Neuron (in vitro differentiated cells): ENCODE data around the gene NLGN1.
"Not testable (repeated sequence)": the region's sequence is repeated elsewhere in the genome, so short reads cannot be mapped to it uniquely, and the experiment has no call there.

Experiments
- H2AFZ ChIP-seq: one replicate; pipeline ENCODE4 v1.6.1; 2013; ENCODE audit warnings: low read depth, mild to moderate bottlenecking, inconsistent platforms, low read length, moderate library complexity
- H3K27me3 ChIP-seq: one replicate; pipeline ENCODE4 v1.6.1; 2013; ENCODE audit warnings: low read length; ENCODE audit not compliant: insufficient read depth
- H3K36me3 ChIP-seq: one replicate; pipeline ENCODE4 v1.6.1; 2013; ENCODE audit warnings: low read length; ENCODE audit not compliant: insufficient read depth
- H3K4me1 ChIP-seq: one replicate; pipeline ENCODE4 v1.6.1; 2013; ENCODE audit warnings: low read length; ENCODE audit not compliant: insufficient read depth
- H3K4me3 ChIP-seq: 2 replicates; pipeline ENCODE4 v1.5.1; 2013; ENCODE audit warnings: mild to moderate bottlenecking, low read length, moderate library complexity
- H3K9me3 ChIP-seq: one replicate; pipeline ENCODE4 v1.6.1; 2013; ENCODE audit warnings: low read length

The NLGN1 gene

GRCh38 chr3:174202116-174202515 is 804.6 kb downstream of the NLGN1 start:
- peaks cover 20% of the 10 kb centered on the region for H3K4me1 ChIP-seq
- H2AFZ ChIP-seq: no peak overlapping the region

DNA sequence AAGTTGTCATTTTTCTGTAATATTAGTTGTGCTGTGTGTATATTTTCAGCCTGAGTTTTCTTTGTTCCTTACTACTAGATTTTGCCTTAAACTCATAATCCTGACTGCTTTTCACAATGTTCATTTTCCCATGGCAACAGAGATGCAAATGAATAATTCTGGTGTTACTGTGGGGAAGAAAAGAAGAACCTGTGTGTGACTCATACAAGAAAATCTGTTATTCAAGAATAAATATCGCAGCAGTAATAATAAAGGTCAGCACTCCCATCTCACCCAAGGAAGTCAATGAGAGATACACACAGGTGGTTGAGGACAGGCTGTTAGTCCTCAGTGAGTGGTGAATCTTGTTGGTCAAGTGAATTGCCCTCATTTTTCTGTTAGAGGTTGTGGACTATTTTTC is 805.0 kb downstream of the NLGN1 start:
- no peaks in the 10 kb centered on the region for H3K27me3 ChIP-seq
- H3K36me3 ChIP-seq: no peaks in the 10 kb centered on the region
- no peak overlapping the region for H3K4me3 ChIP-seq
- H3K4me1 ChIP-seq: peaks cover 24% of the 10 kb centered on the region
- no peak overlapping the region for H2AFZ ChIP-seq
- no peaks in the 10 kb centered on the region for H3K9me3 ChIP-seq

More at GRCh38 chr3:174202116-174202515, 804.6 kb downstream of the NLGN1 start:
- Histone ChIP-seq H3K4me3 (no peak overlapping the region), H3K27me3 (no peaks in the 10 kb centered on the region), H3K36me3 (no peaks in the 10 kb centered on the region), H3K9me3 (no peaks in the 10 kb centered on the region)

GRCh38 chr3:174204765-174205164 is 807.2 kb downstream of the NLGN1 start:
- H3K9me3 ChIP-seq: no peaks in the 10 kb centered on the region
- H2AFZ ChIP-seq: no peak overlapping the region
- H3K27me3 ChIP-seq: no peaks in the 10 kb centered on the region
- no peaks in the 10 kb centered on the region for H3K36me3 ChIP-seq
- peaks cover 32% of the 10 kb centered on the region for H3K4me1 ChIP-seq
- H3K4me3 ChIP-seq: no peak overlapping the region

DNA sequence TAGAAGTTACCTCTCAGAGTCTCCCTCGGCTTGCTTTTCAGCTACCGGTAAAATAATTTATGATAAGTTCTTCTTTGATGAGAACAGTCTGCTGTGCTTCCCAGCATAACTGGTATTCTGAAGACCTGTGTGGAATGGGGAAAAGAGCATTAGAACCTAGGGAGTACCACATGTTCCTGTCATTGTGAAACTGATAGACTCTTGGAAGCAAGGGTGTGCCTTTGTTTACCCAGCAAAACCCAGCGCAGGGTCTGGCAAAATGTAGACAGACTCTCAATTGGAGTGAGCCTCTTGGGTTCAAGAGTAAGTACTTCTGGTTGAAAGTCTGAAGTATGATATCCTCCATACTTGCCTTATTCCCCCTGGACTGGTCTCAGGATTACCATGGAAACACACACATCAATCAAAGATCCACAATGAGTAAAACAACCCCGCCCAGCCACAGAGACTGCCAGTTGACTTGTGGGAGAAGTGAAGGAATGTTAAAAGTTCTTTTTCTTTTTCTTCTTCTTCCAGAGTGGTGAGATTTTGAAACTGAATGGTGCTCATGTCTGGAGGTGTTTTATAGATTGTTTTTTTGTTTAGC is 809.2 kb downstream of the NLGN1 start:
- Histone ChIP-seq H3K4me3 (no peak overlapping the region), H2AFZ (no peak overlapping the region), H3K36me3 (no peaks in the 10 kb centered on the region), H3K9me3 (no peaks in the 10 kb centered on the region), H3K27me3 (no peaks in the 10 kb centered on the region), H3K4me1 (peaks cover 29% of the 10 kb centered on the region)

DNA sequence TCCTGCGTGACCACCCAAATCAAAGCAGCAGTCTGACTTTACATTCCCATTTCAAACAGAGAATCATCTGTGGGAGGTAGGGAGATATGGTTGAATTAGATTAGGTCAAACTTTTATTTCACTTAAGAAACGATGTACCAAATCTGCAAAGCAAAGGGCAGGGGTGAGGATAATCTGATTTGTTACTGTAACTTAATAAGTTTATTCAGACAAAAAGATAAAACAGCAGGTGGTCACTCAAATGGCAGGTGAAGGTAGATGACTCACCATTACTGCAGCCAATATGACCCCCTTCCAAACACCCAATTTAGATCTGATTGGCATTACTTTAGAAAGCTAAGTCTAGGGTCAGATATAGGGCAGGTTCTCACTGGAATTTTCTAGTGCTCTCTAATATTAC is 810.6 kb downstream of the NLGN1 start:
- no peak overlapping the region for H3K4me3 ChIP-seq
- no peaks in the 10 kb centered on the region for H3K36me3 ChIP-seq
- H2AFZ ChIP-seq: no peak overlapping the region
- peaks cover 17% of the 10 kb centered on the region for H3K4me1 ChIP-seq
- H3K27me3 ChIP-seq: no peaks in the 10 kb centered on the region
- peaks cover 2% of the 10 kb centered on the region for H3K9me3 ChIP-seq

GRCh38 chr3:174211896-174212295 is 814.4 kb downstream of the NLGN1 start:
- not testable (repeated sequence) for H3K4me3 ChIP-seq, H3K36me3 ChIP-seq, H2AFZ ChIP-seq, H3K9me3 ChIP-seq, H3K27me3 ChIP-seq
- peaks cover 16% of the 10 kb centered on the region for H3K4me1 ChIP-seq

DNA sequence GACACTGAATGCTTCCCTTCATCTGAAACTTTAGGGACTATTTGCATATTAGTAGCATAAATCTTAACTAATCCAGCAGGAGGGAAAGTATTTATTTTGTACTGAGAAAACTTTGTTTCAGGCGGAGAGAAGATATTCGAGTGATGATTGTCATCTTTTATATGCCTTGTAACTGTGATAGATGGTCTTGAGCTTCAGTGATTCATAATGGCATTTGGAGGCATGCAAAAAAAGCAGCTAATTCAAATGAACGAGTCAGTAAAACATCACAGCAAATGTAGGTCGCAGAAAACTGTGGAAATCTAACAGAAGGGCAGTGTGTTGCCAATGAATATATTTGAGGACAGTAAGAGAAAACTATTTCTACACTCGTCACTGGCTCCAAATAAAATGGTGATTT is 817.9 kb downstream of the NLGN1 start:
- no peak overlapping the region for H3K4me3 ChIP-seq
- H3K9me3 ChIP-seq: peaks cover 2% of the 10 kb centered on the region
- peaks cover 2% of the 10 kb centered on the region for H3K4me1 ChIP-seq
- H3K36me3 ChIP-seq: no peaks in the 10 kb centered on the region
- H3K27me3 ChIP-seq: no peaks in the 10 kb centered on the region
- H2AFZ ChIP-seq: no peak overlapping the region

DNA sequence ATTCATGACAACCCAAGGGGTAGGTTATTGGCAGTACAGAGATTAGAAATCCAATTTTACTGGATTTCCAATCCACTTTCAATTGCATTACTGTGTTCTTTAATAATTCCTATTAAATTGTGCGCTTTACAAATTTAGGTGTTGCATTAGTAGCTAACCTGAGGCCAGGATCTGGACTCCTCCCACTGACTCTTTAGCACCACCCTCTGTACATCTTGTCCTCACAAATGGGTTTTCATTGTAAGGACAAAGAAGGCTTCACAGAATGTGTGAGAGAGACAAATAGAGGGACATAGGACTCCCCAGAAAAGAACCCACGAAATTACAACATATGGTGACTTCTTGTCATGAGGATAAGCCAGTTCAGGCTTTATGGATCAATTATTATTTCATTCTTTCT is 818.5 kb downstream of the NLGN1 start:
- H3K36me3 ChIP-seq: no peaks in the 10 kb centered on the region
- H3K4me1 ChIP-seq: peaks cover 2% of the 10 kb centered on the region
- H2AFZ ChIP-seq: no peak overlapping the region
- peaks cover 2% of the 10 kb centered on the region for H3K9me3 ChIP-seq
- no peak overlapping the region for H3K4me3 ChIP-seq
- no peaks in the 10 kb centered on the region for H3K27me3 ChIP-seq

DNA sequence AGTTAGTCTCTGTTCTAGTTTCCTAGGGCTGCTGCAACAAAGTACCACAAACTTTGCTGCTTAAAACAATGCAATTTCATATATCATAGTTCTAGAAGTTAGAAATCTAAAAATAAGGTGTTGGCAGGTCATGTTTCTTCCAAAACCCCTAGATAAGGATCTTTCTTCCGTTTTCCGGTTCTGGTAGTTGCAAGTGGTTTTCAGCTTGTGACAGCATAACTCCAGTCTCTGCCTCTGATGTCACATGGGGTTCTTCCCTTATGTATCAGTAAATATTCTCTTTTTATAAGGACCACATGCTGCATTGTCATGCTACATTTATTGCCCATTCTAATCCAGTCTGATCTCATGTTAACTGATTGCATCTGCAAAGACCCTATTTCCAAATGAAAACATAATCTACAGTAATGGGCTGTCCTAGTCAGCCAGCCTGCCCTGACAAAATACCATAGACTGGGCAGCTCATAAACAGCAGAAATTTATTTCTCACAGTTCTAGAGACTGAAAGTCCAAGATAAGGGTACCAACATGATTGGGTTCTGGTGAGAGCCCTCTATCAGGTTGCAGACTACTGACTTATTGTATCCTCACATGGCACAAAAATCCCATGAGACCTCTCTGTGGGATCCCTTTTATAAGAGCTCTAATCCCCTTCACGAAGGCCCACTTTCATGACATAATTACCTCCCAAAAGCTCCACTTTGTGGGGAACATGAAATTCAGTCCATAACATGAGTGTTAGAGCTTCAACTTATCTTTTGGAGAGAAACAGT is 819.6 kb downstream of the NLGN1 start:
- Histone ChIP-seq H3K4me1 (peaks cover 2% of the 10 kb centered on the region), H2AFZ (no peak overlapping the region), H3K9me3 (peaks cover 2% of the 10 kb centered on the region), H3K27me3 (no peaks in the 10 kb centered on the region), H3K4me3 (no peak overlapping the region), H3K36me3 (no peaks in the 10 kb centered on the region)

GRCh38 chr3:174218016-174218415 is 820.5 kb downstream of the NLGN1 start:
- Histone ChIP-seq H3K4me1 (peaks cover 2% of the 10 kb centered on the region), H3K4me3 (no peak overlapping the region), H2AFZ (no peak overlapping the region), H3K27me3 (no peaks in the 10 kb centered on the region), H3K9me3 (no peaks in the 10 kb centered on the region), H3K36me3 (no peaks in the 10 kb centered on the region)

GRCh38 chr3:174219738-174220137 is 822.2 kb downstream of the NLGN1 start:
- Histone ChIP-seq H3K4me3 (no peak overlapping the region), H3K4me1 (peaks cover 2% of the 10 kb centered on the region), H3K9me3 (no peaks in the 10 kb centered on the region), H2AFZ (no peak overlapping the region), H3K36me3 (no peaks in the 10 kb centered on the region), H3K27me3 (no peaks in the 10 kb centered on the region)

DNA sequence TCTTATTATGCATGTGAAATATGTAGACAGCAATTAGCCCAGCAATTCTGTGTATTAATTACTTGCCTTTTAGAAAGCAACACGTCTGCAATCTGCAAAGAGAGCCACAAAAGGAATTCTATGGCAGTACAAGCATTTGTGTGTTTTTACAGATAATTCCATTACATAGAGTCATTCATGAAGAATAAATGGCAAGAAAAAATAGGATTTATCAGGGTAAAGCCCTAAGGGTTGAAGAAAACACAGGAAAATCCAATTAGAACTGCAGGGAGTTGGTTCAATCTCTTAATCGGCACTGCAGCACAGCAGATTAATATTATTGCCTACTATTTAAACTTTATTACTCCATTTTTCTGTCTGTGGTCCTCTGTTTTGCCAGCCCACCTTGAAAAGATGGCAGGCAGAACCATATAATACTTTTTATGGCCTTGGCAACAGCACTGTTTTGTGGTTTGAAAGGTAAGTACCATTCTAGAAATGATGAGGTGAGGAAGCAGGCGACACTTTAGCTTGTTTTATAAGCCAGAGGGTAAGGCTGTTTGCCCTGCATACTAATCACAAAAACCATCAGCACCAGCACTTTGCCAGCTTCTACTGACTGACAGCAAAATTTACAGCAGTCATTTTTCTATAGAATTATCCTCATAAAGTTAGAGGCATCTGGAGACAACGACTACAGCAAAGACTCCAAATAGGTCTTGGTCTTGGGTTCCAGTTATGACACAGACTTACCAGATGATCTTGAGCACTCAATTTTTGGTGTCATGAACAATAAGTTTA is 823.4 kb downstream of the NLGN1 start:
- Histone ChIP-seq H3K4me3 (no peak overlapping the region), H3K4me1 (no peaks in the 10 kb centered on the region), H3K36me3 (no peaks in the 10 kb centered on the region), H3K9me3 (no peaks in the 10 kb centered on the region), H2AFZ (no peak overlapping the region), H3K27me3 (no peaks in the 10 kb centered on the region)

DNA sequence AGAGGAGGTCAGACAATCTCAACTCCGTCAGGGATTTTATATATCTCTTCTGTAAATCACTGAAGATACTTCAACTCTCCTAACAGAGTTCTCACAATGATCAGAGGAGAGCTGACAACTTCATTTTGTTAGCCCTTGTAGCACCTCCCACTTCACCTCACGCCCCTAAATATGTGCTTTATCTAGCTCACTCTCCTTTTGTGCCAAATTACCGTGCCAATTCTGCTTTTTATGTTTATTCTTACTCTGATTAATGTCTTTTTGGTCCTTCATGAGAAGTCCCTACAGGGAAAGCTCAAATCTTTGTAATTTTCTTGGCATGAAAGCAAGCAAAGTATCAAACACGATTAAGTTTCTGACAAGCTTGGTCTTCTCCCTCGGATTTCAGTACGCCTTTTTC is 825.5 kb downstream of the NLGN1 start:
- H3K27me3 ChIP-seq: no peaks in the 10 kb centered on the region
- H2AFZ ChIP-seq: no peak overlapping the region
- no peaks in the 10 kb centered on the region for H3K9me3 ChIP-seq
- no peak overlapping the region for H3K4me3 ChIP-seq
- no peaks in the 10 kb centered on the region for H3K36me3 ChIP-seq
- no peaks in the 10 kb centered on the region for H3K4me1 ChIP-seq
